HG02970 (cell line): ENCODE measurements around the gene IMPA2.
A peak's percentile ranks its signal among the peaks of the same experiment; 100 is the strongest.
"Not testable (repeated sequence)": the region's sequence is repeated elsewhere in the genome, so short reads cannot be mapped to it uniquely, and the experiment has no call there.

Experiments used
- ATAC-seq: cut with Tn5 transposase; IDR thresholded peaks from one replicate; pipeline ENCODE4 v1.9.1; 2021; ENCODE audit warnings: mild to moderate bottlenecking, moderate library complexity, moderate number of reproducible peaks; ENCODE audit not compliant: unreplicated experiment, low FRiP score

IMPA2 gene

DNA sequence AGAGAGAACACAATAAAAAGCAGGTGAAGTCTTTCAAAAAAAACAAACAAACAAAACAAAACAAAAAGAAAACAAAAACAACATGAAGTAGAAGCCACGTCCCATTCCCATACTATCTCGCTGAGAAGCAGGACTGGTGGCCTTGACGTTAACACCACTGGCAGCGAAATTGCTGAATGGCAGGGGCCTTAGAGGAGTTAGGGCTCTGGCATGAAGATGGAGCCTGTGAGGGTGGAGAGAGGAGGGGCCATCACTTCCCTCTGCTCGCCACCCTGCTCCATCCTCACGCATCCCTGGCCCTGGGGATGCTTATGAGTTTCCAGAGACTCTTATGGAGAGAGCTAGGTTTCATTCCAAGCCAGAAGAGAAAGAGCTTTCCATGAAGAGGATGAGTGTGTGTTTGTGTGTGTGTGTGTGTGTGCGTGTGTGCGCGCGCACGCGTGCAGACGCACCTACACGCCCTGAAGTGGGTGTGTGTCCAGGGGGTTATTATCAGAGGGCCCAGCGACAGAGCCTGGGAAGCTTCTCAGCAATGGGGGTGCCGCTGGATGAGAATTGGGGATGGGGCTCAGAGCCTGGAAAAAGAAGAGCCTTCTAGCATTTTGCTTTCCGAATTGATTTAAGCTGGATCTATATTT lies 20.4 kb upstream of the IMPA2 start:
- no peak for ATAC-seq

GRCh38 chr18:11962597-11962996 lies 18.7 kb upstream of the IMPA2 start:
- no peak for ATAC-seq

DNA sequence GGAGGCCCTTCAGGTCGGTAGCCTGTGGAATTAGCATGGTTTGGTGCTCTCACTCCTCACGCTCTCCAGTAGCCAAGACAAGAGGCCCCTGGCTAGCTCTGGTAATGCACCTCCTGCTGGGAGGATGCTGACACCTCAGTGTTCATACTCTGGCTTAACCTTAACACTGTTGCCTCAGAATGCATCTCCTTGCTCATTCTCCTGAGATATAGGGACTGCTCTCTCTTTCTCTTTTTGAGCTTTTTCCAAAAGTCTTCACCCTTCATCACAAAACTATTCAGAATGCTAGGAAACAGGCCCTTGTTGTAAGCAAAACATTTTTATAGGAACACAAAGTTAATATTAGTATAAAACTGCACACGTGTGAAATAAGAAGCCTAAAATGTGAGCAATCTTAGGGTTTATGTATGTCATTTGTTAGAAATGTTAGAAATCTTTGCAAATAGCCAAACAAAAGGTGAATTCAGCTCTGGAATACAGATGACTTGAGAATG lies 17.3 kb upstream of the IMPA2 start:
- no peak for ATAC-seq

DNA sequence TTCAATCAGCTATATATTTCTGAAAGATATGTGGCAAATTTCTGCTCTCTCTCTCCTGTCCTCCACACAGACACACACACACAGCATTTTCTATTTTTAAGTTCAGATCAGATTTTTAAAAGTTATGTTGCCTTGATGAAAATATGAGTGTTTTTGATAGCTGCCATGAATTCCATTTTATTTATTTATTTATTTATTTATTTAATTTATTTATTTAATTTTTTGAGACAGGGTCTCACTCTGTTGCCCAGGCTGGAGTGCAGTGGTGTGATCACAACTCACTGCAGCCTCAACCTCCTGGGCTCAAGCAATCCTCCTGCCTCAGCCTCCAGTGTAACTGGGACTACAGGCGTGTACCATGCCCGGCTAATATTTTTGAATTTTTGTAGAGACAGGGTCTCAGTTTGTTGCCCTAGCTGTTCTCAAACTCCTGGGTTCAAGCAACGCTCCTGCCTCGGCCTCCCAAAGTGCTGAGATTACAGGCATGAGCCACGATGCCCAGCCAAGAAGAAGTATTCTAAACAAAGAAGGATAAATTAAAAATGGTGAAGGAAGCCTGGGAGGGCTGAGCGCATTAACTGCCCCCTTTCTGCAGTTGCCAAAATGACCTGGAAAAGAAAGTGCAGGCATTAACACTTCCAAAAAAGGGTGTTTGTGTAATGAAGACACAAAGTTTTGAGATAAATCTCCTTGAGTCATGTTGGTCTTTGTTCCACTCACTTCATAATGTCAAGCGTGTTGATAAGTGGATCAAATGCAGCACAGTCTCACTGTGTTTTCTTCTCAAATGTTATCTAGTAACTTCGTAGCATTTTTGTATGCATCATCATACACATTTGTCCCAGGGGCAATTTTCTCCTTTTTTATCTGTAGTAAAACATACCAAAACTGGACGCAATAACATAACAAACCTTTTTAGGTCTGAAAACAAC lies 11.1 kb upstream of the IMPA2 start:
- ATAC-seq, result no peak

DNA sequence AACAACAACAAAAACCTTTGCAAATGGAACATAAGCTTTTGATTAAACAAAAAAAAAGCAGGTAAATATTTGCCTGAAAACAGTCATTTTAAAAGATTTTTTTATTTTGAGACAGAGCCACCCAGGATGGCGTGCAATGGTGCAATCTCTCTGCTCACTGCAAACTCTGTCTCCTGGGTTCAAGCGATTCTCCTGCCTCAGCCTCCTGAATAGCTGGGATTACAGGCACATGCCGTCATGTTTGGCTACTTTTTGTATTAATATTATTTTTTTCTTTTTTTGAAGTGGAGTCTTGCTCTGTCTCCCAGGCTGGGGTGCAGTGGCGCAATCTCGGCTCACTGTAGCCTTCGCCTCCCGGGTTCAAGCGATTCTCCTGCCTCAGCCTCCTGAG lies 10.5 kb upstream of the IMPA2 start:
- not testable (repeated sequence) for ATAC-seq

DNA sequence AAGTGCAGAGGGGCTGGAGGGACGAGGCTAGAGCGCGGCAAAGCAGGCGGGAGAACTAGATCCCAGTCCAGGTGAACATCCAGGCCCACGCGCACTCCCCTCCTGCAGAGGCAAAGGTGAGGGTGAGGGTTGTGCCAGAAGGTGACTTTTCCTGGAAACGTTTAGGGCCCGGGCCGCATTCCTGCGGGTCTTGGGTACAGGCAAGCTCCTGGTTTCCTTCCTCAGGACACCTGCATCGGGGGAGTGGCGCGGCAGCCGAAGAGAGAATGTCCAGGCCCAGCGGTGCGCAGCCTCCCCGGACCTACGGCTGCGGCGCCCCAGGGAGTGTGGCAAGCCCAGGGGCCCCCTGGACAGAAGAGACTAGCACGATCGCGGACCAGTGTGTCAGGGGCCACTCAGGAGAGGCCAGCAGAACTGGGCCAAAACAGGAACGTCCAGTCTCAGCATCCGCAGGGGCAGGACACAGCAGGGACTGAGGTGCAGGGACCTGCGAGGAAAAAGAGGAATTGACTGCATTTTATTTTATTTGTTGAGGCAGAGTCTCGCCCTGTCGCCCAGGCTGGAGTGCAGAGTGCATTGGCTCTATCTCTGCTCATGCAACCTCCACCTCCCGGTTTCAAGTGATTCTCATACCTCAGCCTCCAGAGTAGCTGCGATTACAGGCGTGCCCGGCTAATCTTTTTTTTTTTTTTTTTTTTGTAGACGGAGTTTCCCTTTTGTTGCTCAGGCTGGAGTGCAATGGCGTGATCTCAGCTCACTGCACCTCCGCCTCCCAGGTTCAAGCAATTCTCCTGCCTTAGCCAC lies 8.7 kb upstream of the IMPA2 start:
- ATAC-seq, result no peak

- no peak for ATAC-seq
Observed at GRCh38 chr18:11974741-11975325, 6.5 kb upstream of the IMPA2 start.

- no peak for ATAC-seq
Observed at GRCh38 chr18:11975723-11976122, 5.6 kb upstream of the IMPA2 start.

DNA sequence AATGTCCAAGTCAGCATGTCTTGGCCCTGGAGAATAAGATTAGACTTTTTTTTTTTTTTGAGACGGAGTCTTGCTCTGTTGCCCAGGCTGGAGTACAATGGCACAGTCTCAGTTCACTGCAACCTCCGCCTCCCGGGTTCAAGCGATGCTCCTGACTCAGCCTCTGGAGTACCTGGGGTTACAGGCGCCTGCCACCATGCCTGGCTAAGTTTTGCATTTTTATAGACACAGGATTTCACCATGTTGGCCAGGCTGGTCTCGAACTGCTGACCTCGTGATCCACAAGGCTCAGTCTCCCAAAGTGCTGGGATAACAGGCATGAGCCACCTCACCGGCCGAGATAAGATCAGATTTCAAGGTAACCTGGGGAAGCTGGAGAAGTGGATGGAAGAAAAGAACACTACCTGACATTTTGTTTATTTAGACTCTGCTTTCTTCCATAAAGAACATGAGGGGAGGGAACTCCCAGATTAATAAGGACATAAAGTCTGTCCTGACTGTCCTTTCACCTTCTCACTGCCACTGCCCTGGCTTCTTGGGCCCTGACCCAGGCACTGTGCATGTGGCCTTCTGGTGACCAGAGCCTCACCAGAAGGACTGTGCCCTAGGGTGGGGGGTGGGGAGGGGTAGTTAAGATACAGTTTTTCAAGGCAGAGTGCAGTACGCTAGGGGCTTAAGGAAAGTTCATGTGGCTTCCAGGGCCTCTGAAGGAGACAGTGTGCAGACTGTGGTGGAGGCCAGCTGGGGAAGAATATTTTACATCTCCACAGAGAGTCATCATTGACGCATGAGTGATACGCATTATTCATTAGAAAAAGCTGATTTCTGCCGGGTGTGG lies 4.8 kb upstream of the IMPA2 start:
- no peak for ATAC-seq

- ATAC-seq, result no peak
Observed at GRCh38 chr18:11977153-11977466, 4.2 kb upstream of the IMPA2 start.

- no peak for ATAC-seq
Observed at GRCh38 chr18:11978956-11979355, 2.4 kb upstream of the IMPA2 start.

GRCh38 chr18:11980163-11980493 lies 1.2 kb upstream of the IMPA2 start:
- no peak for ATAC-seq

DNA sequence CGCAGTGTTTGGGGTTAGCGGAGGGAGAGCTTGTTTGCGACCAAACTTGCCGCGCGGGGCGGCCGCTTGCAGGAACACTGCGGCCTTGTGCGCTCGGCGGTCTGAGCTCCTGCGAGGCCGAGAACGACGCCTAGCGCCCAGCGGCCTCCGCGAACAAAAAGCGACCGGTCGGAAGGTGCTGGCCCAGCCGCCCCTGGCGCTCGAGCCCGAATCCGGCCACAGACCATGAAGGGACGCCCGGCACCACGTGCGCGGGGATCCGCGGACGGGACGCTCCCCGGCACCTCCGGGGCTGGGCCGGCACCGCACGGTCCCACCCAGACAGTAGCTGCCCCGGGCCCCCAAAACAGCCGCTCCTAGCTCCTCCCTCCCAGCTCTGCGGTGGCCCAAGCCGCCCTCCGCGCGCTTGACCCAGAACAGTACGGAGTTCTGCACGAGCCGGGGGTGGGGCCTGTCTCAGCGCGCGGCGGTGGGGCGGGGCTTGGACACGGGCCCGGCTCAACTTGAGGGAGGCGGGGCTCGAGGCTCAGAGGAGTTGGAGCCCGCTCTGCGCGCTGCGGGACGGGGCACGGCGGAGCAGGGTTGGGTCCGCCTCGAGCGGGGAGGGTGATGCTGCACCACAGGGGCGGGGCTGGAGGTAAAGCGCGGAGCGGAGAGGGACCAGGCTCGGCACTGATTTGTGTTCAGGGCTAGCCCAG lies 664 bp upstream of the IMPA2 start:
- ATAC-seq, result peak; percentile 88

GRCh38 chr18:11981543-11982366 lies 448 bp downstream of the IMPA2 start:
- peak; percentile 30 for ATAC-seq

DNA sequence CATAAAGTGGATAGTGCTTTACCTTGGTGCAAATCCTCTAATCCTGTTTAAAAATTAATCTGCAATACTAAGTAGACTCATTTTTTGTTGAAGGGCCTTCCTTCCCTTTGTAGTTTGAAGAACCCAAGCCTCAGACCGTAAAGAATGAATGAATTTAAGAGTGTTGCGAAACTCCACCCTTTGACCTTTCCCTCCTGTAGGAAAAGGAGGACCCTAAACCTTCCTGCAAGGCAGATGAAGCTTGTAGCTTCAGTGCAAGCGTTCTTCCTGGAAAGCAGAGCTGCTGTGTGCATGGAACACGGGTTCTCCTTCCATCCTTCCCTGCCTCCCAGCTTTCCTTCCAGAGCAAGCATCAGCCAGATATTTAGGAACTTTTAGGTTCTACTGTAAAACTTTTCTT lies 1.7 kb downstream of the IMPA2 start:
- no peak for ATAC-seq

DNA sequence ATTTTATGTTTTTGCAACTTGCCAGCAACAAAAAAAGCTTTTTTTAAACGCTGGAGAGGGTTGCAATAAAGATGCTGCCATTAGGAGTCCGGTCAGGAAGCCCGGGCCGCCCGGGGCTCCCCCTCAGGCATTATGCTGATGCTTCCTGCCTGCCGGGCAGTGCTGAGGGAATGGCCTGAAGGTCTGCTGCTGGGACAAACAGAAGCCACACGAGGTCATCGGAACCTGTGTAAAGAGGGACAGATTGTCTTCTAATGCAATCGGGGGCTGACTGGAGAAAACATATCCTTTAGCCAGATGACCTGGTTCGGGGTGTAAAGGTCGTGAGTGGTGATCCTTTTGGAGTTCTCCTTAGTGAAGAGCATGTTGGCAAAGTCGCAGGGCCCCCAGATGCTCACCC lies 2.3 kb downstream of the IMPA2 start:
- ATAC-seq, result no peak

- ATAC-seq, result no peak
Observed at GRCh38 chr18:11984091-11984490, 2.8 kb downstream of the IMPA2 start.

- ATAC-seq, result no peak
Observed at GRCh38 chr18:11985586-11985985, 4.3 kb downstream of the IMPA2 start.

GRCh38 chr18:11986061-11986460 lies 4.8 kb downstream of the IMPA2 start:
- no peak for ATAC-seq
